D721Med (cell line): Measurements from ENCODE around the gene ZNF385B.

Experiments used
- DNase-seq: peaks from one replicate; pipeline ENCODE4 v3.0.0; 2011; ENCODE audit warnings: low spot score; ENCODE audit not compliant: insufficient read length
- FAIRE-seq: peaks from 2 replicates; lab custom pipeline; 2011; peaks lifted over from hg19 to GRCh38; lab: Jason Lieb, UNC
- TF ChIP-seq, protein P1 (sequence below): IDR thresholded peaks from 2 replicates; pipeline ENCODE4 v1.5.1; 2012; ENCODE audit warnings: mild to moderate bottlenecking, control low read depth; ENCODE audit not compliant: insufficient read depth; ENCODE audit errors: missing control alignments

Gene ZNF385B

DNA sequence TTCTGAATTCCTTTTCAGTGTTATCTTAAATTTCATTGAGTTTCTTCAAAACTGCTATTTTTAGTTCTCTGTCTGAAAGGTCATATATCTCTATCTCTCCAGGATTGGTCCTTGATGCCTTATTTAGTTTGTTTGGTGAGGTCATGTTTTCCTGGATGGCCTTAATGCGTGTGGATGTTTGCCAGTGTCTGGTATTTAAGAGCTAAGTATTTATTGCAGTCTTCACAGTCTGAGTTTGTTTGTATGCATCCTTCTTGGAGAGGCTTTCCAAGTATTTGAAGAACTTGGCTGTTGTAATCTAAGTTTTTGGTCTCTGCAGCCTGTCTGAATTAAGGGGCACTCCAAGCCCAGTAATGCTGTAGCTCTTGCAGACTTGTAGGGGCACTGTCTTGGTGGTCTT is 249.3 kb downstream of the ZNF385B start:
- no peak for FAIRE-seq
- DNase-seq = no peak
- TF ChIP-seq, protein P1, sequence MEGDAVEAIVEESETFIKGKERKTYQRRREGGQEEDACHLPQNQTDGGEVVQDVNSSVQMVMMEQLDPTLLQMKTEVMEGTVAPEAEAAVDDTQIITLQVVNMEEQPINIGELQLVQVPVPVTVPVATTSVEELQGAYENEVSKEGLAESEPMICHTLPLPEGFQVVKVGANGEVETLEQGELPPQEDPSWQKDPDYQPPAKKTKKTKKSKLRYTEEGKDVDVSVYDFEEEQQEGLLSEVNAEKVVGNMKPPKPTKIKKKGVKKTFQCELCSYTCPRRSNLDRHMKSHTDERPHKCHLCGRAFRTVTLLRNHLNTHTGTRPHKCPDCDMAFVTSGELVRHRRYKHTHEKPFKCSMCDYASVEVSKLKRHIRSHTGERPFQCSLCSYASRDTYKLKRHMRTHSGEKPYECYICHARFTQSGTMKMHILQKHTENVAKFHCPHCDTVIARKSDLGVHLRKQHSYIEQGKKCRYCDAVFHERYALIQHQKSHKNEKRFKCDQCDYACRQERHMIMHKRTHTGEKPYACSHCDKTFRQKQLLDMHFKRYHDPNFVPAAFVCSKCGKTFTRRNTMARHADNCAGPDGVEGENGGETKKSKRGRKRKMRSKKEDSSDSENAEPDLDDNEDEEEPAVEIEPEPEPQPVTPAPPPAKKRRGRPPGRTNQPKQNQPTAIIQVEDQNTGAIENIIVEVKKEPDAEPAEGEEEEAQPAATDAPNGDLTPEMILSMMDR = no peak

DNA sequence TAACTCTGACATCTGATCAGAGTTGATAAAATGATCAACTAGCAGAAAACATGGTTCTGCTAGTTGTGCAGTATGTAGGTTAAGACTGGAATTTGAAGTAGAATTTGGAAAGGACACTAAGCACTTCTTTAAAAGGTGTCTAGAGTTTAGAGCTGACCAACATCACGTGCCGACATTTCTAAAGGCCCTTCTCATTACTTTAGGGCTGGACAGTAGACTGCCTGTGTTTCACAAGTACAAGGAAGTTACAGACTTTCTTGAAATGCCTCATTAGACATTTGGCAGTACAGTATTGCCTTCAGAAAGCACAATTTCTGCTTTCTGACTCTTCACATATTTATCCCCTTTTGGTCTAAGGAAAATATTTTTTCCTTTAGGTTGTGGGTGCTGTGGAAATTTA is 255.3 kb downstream of the ZNF385B start:
- DNase-seq = no peak
- no peak for FAIRE-seq
- TF ChIP-seq, protein P1 = no peak

DNA sequence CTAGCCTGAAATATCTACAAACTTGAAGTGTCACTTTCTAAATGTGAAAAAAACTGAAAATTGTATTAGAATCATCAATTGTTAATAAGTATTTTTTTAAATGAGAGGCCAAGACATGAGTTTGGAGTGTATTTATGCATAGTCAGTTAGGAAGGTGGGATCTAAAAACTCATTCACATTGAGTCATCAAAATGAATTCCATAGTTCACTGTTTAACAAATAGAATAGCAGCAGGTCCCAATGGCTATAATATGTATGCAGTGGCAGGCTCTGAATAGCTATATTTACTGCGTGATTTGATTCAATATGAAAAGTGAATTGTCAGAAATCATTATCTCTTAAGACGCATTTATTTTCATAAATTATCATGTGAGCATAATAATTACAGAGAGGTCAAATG is 256.1 kb downstream of the ZNF385B start:
- TF ChIP-seq, protein P1 = no peak
- FAIRE-seq (no peak), DNase-seq (no peak)

DNA sequence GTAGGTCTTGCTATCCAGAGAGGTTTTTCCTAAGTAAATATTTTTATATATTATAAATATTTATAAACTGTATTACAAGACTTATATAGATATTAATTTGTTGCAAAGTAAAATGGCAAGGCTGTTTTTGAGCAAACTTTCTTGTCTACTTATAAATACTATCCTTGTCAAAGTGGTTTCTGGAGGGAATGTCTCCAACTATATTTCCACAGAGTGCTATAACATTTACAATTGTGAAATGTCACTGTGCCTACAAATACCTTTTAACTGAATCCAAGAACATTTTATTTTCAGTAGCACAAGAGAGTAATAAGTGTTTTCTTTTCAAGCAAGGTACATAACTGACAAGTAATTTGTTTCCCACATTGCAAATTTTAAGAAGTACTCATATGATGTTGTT is 256.8 kb downstream of the ZNF385B start:
- no peak for DNase-seq
- TF ChIP-seq, protein P1 = no peak
- no peak for FAIRE-seq

DNA sequence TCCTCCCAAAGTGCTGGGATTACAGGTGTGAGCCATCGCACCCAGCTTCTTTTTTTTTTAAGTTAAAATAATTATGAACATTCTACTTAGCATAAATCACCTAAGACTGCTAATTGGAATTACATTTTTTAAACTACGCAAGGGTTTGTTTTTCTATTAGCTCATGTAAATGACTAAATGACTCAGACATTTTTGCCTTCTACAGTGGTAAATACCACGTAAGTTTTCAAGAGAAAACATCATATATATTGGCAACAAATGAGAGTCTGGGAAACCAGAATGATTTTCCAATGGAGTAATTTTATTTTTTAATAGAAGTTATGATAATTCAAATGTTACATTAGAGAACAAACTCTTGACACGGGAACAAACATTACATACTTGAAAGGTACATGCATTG is 259.0 kb downstream of the ZNF385B start:
- TF ChIP-seq, protein P1 = no peak
- FAIRE-seq = no peak

DNA sequence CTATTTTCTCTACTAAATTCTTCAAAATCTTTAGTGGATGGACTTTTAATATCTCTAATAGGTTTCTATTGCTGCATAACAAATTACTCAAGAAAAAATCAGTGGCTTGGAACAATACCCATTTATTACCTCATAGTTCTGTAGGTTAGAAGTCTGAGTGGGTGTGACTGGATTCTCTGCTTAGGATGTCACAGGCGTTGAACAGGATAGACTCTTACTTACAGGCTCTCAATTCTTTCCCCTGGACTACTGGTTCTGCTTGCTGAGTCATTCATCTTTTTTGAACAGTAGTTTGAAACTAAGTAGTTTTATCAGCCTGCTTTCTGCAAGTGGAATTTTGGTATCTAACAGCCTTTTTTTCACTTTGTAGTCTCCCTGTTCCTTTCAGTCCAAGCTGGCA is 265.4 kb downstream of the ZNF385B start:
- no peak for FAIRE-seq
- DNase-seq = no peak
- TF ChIP-seq, protein P1 = no peak

More for the DNA sequence above, 259.0 kb downstream of the ZNF385B start:
- DNase-seq = no peak

DNA sequence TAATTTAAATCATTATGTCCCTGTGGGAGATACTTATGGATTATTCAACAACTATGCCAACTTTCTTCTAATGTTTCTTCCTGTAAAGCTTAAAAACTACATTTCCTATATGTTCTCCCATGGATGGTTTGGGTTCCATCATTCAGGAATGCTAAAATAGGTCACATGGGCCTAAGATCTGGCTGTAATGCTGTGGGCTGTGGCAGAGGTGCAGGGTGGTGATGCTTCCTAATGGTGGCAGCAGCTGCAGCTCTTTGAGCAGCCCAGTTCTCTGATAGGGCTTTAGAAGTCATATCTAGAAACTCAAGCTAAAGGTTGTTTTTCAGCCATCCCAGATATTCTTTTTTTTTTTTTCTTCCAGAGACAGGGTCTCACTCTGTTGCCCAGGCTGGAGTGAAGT is 266.1 kb downstream of the ZNF385B start:
- no peak for DNase-seq
- no peak for FAIRE-seq
- TF ChIP-seq, protein P1 = no peak
